ENCODE data around the gene MMS22L.
A peak's percentile ranks its signal among the peaks of the same experiment; 100 is the strongest.

MMS22L gene

DNA sequence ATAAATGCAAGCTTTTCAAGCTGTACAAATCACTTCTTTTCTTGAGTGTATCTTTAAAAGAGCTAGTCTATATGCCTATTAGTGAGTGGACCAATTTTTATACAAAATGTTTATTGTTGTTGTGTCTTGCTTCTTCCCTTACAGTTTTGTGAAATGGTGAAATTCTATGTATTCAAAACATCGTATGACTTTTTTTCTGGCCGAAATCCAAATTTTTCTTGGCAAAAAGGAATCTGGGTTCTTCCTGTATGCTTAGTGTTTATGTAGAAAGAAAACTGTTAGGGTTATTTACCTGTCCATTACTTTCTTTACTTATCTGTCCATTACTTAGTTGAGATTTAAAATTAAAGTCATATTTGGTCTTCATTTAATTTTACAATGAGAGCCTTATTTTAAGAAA, 153.9 kb downstream of the MMS22L start:
- TF ChIP-seq, protein P1, sequence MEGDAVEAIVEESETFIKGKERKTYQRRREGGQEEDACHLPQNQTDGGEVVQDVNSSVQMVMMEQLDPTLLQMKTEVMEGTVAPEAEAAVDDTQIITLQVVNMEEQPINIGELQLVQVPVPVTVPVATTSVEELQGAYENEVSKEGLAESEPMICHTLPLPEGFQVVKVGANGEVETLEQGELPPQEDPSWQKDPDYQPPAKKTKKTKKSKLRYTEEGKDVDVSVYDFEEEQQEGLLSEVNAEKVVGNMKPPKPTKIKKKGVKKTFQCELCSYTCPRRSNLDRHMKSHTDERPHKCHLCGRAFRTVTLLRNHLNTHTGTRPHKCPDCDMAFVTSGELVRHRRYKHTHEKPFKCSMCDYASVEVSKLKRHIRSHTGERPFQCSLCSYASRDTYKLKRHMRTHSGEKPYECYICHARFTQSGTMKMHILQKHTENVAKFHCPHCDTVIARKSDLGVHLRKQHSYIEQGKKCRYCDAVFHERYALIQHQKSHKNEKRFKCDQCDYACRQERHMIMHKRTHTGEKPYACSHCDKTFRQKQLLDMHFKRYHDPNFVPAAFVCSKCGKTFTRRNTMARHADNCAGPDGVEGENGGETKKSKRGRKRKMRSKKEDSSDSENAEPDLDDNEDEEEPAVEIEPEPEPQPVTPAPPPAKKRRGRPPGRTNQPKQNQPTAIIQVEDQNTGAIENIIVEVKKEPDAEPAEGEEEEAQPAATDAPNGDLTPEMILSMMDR (IDR thresholded peaks at IDR 0.05; ENCODE audit: insufficient read depth, missing control alignments): no peak
- DNase-seq (ENCODE audit: insufficient read length, low spot score) (no peak), FAIRE-seq (no peak)

DNA sequence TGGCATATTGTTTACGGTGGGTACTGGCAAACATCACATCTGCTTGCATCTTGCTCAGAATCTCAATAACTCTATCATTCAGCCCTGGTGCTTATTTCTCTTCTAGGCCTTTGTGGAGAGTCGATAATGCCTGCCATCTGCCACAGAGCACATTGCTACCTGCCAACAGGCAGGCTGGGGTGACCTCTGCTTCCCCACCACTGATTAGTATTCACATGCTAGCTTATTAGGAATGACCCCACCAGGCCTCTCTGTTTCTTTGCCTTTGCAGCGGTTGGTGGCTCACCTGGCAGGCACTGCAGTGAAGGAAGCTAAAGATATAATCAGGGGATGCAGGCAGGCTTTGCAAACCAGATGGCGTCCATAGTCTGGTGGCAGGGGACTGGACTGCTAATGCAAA, 154.5 kb downstream of the MMS22L start:
- FAIRE-seq (peak; percentile 46), DNase-seq (ENCODE audit: insufficient read length, low spot score) (no peak)
- TF ChIP-seq, protein P1 (IDR thresholded peaks at IDR 0.05; ENCODE audit: insufficient read depth, missing control alignments): no peak

DNA sequence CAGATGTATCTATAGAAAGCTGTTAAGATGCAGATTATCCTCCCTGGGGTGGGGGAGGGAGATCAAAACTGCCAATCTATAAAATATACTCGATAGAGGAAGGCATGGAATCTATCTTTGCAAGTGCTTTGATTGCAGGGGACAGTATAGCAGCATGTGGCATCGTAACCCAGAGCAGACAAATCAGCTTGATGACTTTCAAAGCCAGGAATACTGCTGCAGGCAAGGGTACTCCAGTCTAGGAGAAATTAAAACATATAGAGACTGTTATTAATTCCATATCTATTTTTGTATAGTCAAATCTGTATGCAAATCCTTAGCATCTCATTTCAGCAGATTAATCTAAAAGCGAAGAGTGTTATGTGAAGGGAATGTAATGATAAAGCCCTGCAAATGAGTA, 159.4 kb downstream of the MMS22L start:
- DNase-seq (ENCODE audit: insufficient read length, low spot score): no peak
- TF ChIP-seq, protein P1 (IDR thresholded peaks at IDR 0.05; ENCODE audit: insufficient read depth, missing control alignments): no peak
- FAIRE-seq: no peak

DNA sequence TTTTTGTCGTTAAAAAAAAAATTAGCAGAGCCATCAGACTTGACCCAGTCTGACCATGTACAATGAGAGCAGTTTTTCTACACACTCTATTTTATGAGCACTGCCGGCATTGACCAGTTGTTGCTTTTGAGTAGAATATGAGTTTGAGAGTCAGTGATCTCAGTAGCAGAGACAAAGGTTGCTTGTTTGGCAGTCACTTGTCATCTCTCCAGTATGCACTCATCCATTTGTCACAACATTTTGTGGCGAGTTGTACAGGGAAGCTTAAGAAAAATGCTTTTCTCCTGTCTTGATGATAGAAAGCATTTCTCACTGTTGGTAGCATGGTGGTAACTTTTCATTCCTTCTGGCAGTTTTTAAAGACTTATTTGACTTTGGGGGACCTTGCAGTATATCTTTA, 159.9 kb downstream of the MMS22L start:
- TF ChIP-seq, protein P1 (IDR thresholded peaks at IDR 0.05; ENCODE audit: insufficient read depth, missing control alignments): no peak
- FAIRE-seq (no peak), DNase-seq (ENCODE audit: insufficient read length, low spot score) (no peak)

DNA sequence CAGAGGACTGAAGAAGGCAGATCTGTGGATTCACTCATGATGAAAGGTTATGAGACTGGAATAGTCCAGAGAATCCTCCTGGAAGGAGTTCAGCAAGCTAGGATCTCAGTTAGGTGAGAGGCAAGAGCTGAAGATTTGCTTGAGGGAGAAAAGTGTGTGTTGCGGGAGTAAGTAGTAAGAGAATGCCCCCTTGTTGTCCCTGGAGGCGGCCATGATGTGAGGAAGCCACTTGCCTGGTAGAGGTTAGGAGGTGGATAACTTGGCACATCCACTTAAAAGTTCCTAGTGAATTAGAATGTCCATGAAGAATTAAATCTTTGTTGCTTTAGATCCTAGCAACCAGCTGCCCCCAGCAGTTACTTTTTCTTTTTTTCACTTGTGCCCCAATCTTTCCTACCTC, 162.5 kb downstream of the MMS22L start:
- FAIRE-seq (no peak), DNase-seq (ENCODE audit: insufficient read length, low spot score) (no peak)
- TF ChIP-seq, protein P1 (IDR thresholded peaks at IDR 0.05; ENCODE audit: insufficient read depth, missing control alignments): no peak

DNA sequence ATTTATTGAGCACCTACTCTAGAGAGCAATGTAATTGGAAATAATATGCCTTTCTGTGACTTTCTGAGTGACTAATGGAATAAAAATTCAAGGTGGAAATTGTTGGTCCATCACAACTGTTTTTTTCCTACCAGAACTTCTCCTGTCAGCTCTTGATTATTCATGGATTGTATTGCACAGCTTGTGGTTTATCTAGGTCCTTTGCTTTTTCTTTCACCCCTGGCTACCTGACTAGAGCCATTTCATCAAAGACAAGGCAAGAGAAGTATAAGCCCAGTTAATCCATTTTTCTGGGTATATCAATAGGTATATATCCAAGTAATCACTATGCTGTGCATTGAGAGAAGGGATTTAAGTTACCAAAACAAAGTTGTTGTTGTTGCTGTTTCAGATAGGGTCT, 168.4 kb downstream of the MMS22L start:
- TF ChIP-seq, protein P1 (IDR thresholded peaks at IDR 0.05; ENCODE audit: insufficient read depth, missing control alignments): no peak
- FAIRE-seq (no peak), DNase-seq (ENCODE audit: insufficient read length, low spot score) (no peak)

DNA sequence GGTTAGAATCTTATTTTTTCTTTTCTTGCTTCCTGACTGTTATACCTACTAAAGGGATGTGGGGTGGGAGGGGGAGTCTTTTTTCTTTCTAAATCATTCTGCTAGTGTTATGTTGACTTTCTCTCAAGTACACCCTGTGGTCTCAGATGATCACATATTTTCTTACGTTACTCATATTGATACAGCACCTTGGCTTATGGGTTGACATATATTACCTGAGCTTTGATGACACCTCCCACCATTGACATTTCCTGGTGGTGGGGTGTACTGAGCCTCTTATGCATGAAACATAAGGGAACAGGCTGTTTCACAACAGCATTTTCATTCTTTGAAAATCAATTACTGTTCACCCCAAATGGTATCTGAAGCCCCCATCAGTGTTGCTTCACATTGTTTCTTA, 169.8 kb downstream of the MMS22L start:
- TF ChIP-seq, protein P1 (IDR thresholded peaks at IDR 0.05; ENCODE audit: insufficient read depth, missing control alignments): no peak
- DNase-seq (ENCODE audit: insufficient read length, low spot score) (no peak), FAIRE-seq (no peak)

Measured in D721Med (cell line).